HG03439 (cell line): ENCODE data around the gene PTPRE.

Experiments used
- ATAC-seq: cut with Tn5 transposase; IDR thresholded peaks from one replicate; pipeline ENCODE4 v1.9.1; 2021; ENCODE audit warnings: mild to moderate bottlenecking, moderate library complexity; ENCODE audit not compliant: unreplicated experiment

The PTPRE gene

GRCh38 chr10:127882801-127883459, 24.0 kb upstream of the PTPRE start:
- no peak for ATAC-seq

DNA sequence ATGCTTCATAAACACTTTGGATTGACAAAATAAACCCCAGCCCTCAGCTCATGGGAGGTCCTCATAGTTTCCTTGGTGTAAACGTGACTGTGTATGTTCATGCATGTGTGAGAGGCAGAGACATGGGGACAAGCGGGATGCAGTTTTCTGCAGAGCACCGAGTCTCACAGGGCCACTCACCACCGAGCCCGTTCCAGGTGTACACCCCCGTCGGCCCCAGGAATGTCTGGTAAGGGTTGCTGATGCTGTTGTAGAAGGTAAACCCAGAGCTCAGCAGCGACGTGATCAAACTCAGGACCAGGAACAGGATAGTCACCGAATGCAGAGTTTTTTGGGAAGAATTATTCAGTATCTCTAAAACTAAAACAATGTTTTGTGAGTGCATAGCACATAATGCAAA, 23.4 kb upstream of the PTPRE start:
- ATAC-seq: no peak

DNA sequence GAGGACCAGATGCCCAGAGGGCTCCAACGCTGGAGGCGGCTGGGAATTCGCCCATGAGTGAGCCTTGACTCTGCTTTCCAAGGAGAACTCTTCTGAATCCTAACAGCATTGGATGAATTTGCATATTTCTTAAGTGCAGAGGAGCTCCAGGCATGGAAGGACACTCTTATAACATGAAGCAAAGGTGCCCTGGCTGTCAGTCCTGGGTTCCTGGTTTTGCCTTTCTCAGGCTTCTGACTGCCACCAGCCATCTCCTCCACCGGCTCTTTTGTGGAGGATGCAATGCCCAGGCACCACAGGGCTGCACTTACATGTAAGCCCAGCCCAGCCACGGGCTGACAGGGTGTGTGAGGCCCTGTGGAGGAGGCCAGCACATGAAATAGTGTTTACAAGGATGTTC, 22.4 kb upstream of the PTPRE start:
- no peak for ATAC-seq

DNA sequence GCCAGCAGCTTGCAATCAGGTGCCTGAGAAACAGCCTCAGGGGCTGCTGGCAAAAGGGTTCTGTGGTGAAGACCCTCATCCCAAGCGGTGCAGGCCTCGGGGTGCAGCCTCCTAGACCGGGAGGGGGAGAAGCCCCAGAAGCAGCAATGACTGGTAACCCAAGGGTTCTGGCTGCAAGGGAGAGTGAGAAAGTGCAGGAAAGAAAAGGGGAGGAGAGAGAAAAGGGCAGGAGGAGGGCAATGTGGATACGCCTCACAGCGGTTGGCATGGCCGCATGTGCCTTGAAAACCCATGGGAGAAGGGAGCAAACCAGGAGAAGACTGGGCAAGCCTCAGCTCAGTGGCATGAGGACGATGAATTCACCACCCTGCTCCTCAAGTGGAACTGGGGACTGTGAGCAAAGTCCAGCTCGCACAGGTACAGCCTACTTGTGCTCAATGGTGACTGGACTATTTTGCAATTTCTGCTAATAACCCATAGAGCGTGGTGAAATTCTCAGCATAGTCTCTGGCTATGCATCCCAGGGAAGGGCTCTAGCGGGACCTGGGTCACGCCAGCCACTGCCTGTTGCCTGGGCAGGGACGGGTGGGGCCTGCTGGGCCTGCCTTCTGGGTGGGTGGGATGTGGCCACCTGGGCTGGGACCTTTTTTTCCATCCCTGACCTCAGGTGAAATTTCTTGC, 20.4 kb upstream of the PTPRE start:
- ATAC-seq: no peak

DNA sequence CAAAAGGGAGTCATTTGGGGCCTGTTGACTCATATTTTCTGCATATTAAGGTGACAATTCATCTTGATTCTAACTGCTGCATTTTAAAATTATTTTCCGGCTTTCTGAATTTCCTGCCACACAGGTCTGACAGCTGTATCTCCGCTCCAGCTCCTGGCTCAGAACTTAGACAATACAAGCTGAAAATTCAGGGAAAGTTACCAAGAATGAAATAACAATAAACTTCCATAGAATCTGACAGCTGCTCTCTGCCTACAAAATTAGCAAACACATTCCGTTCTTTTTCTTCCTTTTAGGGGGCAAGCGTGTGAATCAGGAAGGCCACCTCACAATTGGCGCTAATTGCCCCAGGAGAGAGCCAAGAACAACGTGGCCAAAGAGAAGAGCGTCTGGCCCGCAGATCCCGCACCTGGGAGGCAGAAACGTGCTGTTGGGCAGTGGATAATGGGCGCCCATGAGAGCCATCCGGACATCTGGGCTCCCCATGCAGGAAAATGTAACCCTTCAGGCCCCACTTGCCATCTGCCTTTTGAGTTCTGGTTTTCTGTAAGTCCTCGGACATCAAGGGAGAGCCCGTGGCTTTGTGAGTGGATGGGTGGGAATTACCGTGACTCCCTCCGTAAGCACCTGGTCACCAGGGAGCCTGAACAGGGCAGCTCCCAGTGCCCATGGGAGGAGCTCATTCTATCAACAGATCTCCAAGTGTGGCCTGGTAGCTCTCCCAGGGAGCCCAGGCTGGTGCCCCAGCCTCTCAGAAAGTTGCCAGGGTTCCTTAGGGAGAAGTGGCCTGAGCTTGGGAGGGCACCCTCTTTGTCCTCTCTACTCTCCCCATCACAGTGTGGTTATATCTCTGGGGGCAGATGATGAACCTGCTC, 19.1 kb upstream of the PTPRE start:
- ATAC-seq: no peak

- no peak for ATAC-seq
These were observed 18.2 kb upstream of the PTPRE start for GRCh38 chr10:127888521-127889312.

DNA sequence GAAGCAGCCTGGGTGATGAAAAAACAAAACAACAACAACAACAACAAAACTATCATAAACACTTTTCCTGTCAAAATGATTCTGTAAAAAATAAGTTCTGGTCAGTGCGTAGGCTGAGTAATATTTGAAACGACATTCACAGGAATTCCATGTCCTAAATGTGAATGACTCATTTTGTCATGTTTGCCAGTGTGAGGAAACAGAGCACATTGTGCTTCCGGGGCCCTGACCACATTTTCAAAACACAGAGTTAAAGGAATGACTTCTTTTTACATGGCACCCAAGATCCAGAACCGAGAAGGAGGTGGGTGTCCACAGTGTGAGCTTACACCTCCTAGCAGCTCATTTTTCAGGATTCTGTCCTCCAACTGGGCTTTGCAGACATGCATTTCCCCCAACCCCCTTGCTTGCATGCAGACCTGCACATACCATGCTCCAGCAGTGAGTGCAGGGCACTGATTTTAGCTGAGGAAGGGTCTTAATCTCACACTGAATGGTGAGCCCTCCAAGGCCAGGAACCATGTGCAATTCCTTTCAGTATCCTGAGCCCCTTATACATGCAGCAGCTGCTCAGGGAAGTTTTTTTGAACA, 17.2 kb upstream of the PTPRE start:
- ATAC-seq: no peak

DNA sequence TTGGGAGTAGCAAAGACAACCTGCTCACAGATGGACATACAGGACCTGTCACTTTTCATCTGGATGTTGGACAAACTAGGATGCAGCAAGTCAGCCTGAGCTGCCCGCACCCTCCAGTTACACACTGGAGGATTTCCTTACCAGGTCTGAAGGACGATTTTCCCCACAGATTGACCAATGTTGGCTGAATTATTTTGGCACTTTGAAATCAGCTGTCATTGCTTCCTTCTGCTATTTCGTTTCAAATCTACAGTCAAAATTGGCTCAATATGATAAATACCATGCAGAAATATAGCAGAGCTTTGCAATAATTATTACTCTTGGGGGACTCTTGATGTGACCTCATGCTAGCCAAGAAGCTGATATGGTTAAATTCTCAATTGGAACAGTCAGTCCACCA, 16.7 kb upstream of the PTPRE start:
- ATAC-seq: no peak

DNA sequence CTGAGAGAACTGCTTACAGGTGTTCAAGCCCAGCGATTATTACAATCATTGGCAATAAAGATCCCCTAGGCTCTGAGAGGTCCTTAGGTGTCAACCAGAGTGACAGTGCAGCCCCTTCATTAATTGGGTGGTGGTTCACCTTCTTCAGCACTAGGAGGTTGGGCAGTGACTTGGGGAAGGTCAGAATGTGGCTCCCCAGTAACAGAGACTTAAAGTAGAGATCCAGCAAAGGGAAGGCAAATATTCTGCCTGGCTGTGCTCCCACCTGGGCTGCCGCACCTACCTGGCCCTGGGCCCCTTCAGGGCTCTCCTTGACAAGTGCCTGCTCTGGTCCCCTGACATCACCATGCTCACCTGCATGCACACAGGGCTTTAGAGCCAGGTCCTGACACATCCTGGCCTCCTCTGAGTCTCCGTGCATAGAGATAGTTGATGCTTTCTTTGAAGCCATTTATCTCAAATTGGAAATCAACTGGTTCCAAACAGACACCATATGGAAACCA, 16.0 kb upstream of the PTPRE start:
- ATAC-seq: no peak

DNA sequence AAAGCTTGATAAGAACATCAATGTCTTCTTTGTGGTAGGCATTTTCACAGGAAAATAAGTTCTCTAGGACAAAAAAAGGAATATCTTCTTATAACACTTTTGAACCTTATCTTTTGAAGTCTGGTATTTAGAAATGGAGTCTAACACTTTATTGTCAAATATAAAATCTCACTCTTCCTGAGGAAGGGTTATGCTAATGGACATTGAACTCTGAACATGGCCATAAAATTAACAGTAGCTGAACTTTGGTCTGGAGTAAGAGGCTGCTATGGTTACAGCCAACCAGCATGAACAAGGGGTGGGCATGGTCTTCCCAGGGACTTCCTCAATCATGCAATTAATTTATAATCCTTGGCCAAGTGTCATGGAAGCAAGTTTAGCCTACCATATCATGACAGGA, 14.2 kb upstream of the PTPRE start, which contains the start of gene CLRN3:
Gene CLRN3 (minus strand): TSS at position 199 of the 400 bp plus-strand sequence. CDS start 157 bp downstream, at position 42.
- ATAC-seq: no peak

DNA sequence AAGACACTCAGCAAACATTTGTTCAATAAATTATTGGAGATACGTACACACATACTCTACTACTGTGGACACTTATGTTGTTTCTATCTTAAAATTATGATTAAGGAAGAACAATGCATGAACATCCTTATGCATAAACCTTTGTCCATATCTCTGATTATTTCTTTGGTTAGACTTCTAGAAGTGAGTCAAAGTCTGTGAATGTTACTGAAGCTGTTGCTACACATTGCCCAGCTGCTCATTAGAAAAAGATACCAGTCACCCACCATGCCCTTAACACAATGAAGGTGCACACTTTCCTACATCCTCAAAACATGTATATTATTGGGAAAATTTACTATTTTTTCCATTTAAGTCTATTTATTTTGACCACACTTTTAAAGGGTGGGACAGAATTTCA, 12.8 kb upstream of the PTPRE start:
- ATAC-seq: no peak

DNA sequence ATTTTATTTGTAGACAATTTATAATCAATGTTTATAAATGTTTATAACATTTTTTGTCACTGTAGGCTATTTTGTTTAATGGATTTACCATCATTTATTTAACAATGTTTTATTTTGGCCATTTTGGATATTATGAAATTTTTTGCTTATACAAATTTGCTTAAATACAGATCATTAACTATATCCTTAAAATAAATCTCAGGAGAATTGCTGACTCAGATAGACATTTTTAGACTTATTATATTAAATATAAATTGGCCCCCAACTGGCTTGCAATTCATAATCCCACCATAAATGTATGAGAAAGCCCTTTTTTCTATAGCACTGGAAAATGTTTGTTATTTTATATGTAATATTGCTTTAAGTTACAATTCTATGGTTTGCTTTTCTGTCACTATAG, 10.3 kb upstream of the PTPRE start:
- no peak for ATAC-seq

GRCh38 chr10:127897177-127897576, 9.7 kb upstream of the PTPRE start:
- ATAC-seq: no peak

- ATAC-seq: no peak
These were observed 7.0 kb upstream of the PTPRE start for GRCh38 chr10:127899766-127900387.

- no peak for ATAC-seq
These were observed 3.1 kb upstream of the PTPRE start for GRCh38 chr10:127903789-127904188.

GRCh38 chr10:127904311-127905000, 2.4 kb upstream of the PTPRE start:
- ATAC-seq: no peak

- ATAC-seq: no peak
These were observed 1.7 kb upstream of the PTPRE start for GRCh38 chr10:127905001-127905847.

DNA sequence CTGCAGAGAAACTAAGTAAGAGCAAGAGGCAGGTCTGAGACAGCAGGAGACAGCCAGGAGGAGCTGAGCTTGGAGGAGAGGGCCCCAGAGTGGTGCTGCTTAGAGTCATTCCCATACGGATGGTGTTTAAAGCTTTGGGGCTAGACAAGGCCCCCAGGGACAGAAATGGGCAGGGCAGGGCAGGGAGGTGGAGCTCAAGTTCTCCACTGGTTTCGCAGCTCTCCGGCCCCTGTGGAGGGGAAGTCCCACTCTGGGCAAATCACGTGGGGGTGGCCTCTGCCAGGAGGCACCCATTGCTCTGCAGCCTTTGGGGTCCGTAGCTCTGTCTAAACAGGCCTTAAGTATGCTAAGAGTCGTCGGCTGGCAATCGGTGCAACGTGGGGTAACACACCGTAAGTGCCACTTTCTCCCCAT, 1.0 kb upstream of the PTPRE start:
- ATAC-seq: no peak
